Urinary bladder (tissue), 4 donors: ENCODE results near the gene STK32B. TPM values are rescaled to one million over a fixed set of nuclear protein-coding genes. Genes with fewer than 3 reads are reported as not detected.

Experiments
- DNase-seq: peaks from one replicate; pipeline ENCODE4 v3.0.0-alpha.2; 2015; ENCODE audit errors: extremely low spot score
- H3K27ac ChIP-seq: one replicate; pipeline ENCODE4 v1.5.1; 2013; ENCODE audit warnings: low read depth, mild to moderate bottlenecking, moderate library complexity
- H3K36me3 ChIP-seq: one replicate; pipeline ENCODE4 v1.6.1; 2013; ENCODE audit warnings: mild to moderate bottlenecking, moderate library complexity; ENCODE audit not compliant: insufficient read depth
- H3K4me1 ChIP-seq: one replicate; pipeline ENCODE4 v1.6.1; 2013; ENCODE audit warnings: mild to moderate bottlenecking, moderate library complexity; ENCODE audit not compliant: insufficient read depth
- H3K4me3 ChIP-seq: one replicate; pipeline ENCODE4 v1.5.1; 2013; ENCODE audit warnings: low read depth, low read length
- WGBS: extraction: QIAGEN DNeasy Blood & Tissue Kit; methylation state at CpG from one replicate; pipeline ENCODE4 v1.1.7; 2013; 5-methylcytosine and 5-hydroxymethylcytosine counted together
- polyA plus RNA-seq: library from polyadenylated mRNA; stranded (reverse); fragments of 200-250 nt; gene quantifications from one replicate; pipeline ENCODE4 v1.2.3, GENCODE V29; 2013
- total RNA-seq: library from RNA; depleted of rRNA; stranded (reverse); fragments of >200 nt; gene quantifications from one replicate; pipeline ENCODE4 v1.2.3, GENCODE V29; 2014
- donor health status: healthy with polysubstance abuse.
- donor health status: healthy.

The STK32B gene
- total and polyA plus RNA-seq, 2 donors = 2.1 to 12.1 TPM

DNA sequence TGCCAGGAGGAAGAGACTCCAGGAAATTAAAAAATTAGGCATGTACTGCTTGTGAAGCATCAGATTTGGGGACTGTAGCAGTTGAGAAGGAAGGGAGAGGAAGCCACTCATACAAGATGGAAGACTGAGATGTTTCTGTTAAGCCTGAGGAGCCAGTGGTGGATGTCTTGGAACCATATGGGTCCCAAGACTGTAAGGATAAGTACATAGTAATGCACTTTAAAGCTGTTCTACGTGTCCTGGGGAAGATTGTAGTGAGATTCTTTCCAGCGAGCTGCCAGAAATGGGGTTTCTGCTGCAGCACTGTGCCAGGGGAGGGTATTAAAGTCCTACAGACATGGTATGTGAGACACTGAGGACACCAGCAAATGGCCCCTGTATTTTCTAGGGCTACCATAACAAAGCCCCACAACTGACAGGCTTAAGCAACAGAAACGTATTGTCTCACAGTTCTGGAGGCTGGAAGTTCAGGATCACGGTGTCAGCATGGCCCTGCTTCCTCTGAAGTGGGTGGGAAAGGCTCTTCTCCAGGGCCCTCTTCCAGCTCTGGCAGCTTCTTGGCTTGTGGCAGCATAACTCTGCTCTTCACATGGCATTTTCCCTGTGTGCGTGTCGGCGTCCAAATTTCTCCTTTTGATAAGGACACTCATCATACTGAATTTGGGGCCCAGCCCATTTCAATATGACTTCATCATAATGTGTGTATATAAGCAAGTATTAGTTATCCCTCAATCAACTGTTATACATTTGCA is 352.6 kb downstream of the STK32B start:
- Histone ChIP-seq H3K27ac (no peak overlapping the region), H3K36me3 (no peaks in the 10 kb centered on the region), H3K4me1 (no peaks in the 10 kb centered on the region), H3K4me3 (no peak overlapping the region)
- 81% methylated on average over 7 of the region's 7 CpGs for WGBS
- no peak for DNase-seq

DNA sequence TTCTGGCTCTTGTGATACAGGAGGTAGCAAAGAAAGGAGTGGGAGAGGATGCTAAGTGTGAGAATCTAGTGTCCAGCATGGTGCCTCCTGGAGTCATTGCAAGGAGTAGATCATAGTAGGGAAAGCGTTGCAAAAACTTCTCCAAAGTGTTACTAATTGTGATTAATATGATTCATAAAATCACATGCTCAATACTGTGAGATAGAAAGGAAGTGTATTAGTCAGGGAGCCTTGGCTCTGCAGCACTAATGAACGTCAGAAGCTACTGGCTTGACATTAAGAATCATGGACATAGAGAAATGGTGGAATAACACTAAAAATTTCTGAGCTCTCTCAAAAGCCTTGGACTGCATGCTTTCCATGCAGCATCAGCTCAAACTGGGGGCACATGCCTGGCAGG is 358.0 kb downstream of the STK32B start:
- no peak overlapping the region for H3K4me3 ChIP-seq
- no peaks in the 10 kb centered on the region for H3K4me1 ChIP-seq
- DNase-seq = no peak
- H3K36me3 ChIP-seq = no peaks in the 10 kb centered on the region
- H3K27ac ChIP-seq = no peak overlapping the region
- WGBS = 73% methylated on average over 2 of the region's 2 CpGs

DNA sequence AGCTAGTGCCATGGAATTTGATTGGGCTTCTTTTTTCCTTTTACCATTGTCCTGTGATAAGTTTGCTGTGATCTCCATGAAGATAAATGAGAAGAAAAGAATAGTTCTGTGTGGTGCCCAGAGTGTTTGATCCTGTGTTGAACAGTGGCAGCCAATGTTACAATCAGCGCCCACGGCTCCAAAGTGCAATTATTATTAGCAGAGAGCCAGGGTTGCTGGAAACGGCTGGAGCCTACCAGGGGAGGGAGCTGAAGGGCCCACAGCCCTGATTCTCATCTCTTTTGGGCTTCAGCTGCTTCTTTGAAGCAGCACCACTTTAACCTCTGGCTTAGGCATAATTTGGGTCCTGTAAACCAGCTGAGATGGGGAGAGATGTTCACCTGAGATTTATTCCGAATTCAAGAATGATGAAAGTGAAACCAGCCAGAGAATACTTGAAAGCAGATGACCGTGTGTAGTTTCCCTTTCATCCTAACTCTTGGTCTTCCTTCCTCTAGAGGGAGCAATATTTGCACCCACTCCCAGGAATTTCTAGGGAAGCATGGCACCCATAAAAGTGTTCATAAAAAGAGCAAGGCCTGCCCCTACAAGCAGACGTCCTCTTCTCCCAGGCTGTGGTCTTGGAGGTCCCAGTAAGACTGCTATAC is 358.8 kb downstream of the STK32B start:
- DNase-seq = no peak
- Histone ChIP-seq H3K4me1 (no peaks in the 10 kb centered on the region), H3K4me3 (no peak overlapping the region), H3K27ac (no peak overlapping the region), H3K36me3 (no peaks in the 10 kb centered on the region)
- 71% methylated on average over 6 of the region's 6 CpGs for WGBS

DNA sequence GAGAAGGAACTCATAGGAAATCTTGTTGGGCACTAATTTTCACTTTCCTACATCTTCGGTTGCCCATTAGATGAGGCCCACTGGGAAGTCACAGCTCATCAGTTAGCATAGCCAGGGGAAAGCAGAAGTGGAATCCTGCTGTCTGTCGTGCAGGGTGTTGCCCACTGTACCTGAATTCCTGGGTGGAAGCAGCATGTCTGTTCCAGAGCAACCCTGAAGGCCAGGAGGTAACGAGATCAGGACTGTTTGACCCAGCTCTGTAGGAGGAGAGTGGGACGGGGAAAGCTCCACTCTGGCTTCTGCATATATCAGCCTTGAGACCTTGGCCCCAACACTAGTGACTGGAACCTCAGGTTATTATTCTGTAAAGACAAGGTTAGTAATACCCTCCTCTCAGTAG is 361.0 kb downstream of the STK32B start:
- no peak overlapping the region for H3K27ac ChIP-seq
- DNase-seq = no peak
- WGBS = 87% methylated on average over 4 of the region's 4 CpGs
- H3K36me3 ChIP-seq = no peaks in the 10 kb centered on the region
- H3K4me3 ChIP-seq = no peak overlapping the region
- H3K4me1 ChIP-seq = no peaks in the 10 kb centered on the region

DNA sequence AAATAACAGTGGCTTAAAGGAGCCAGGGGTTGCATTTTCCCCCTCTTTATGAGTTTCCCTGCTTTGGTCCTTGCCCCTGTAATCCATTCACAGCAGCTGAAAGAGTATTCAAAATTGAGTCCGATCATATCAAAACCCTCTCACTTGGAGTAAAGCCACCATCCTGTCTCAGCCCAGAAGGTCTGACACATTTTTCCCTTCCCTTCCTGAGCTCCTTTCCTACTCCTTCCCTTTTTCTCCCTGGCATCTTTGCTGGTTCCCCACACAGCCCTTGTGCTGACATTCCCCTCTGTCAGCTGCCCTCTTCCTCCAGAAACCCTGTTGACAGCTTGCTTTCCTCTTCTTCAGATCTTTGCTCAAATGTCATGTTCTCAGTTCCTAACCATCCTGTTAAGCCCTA is 361.5 kb downstream of the STK32B start:
- Histone ChIP-seq H3K4me1 (no peaks in the 10 kb centered on the region), H3K27ac (no peak overlapping the region), H3K4me3 (no peak overlapping the region), H3K36me3 (no peaks in the 10 kb centered on the region)
- DNase-seq = no peak
- 86% methylated on average over 1 of the region's 1 CpG for WGBS

DNA sequence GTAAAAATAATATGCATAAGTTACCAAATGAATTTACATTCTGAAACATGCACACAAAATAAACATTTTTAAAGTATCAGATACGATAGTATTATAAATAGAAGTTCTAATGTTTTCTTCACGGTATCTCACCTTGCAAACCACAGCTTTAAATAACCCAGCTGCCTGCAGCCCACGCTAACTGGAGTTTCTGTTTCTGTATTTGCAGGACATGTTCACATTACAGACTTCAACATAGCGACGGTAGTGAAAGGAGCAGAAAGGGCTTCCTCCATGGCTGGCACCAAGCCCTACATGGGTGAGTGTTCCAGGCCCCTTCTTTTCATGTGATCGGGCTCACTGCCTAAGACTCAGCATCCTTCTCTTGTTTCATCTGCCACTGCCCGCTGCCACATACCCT is 365.4 kb downstream of the STK32B start:
- Histone ChIP-seq H3K4me3 (no peak overlapping the region), H3K4me1 (no peaks in the 10 kb centered on the region), H3K36me3 (no peaks in the 10 kb centered on the region), H3K27ac (no peak overlapping the region)
- DNase-seq = no peak
- 80% methylated on average over 7 of the region's 7 CpGs for WGBS

DNA sequence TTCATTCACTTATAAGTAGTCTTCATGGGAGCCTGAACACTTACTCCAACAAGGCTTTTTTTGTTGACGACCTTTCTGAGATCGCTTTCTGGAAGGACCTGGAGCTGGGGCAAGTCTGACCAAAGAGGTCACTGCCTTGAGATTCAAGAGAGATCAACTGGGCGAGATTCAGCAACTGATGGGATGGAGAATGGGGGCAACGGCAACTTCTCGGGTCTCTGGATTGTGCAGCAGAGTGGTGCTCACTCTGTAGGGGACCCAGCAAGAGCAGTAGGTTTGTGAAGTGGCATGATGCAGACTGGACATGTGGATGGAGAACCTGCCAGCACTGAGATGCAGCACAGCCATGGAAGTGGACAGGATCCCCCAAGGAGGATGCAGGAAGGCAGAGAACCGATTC is 369.0 kb downstream of the STK32B start:
- no peak overlapping the region for H3K4me3 ChIP-seq
- no peaks in the 10 kb centered on the region for H3K36me3 ChIP-seq
- WGBS = 91% methylated on average over 6 of the region's 6 CpGs
- no peak overlapping the region for H3K27ac ChIP-seq
- H3K4me1 ChIP-seq = no peaks in the 10 kb centered on the region
- DNase-seq = no peak

DNA sequence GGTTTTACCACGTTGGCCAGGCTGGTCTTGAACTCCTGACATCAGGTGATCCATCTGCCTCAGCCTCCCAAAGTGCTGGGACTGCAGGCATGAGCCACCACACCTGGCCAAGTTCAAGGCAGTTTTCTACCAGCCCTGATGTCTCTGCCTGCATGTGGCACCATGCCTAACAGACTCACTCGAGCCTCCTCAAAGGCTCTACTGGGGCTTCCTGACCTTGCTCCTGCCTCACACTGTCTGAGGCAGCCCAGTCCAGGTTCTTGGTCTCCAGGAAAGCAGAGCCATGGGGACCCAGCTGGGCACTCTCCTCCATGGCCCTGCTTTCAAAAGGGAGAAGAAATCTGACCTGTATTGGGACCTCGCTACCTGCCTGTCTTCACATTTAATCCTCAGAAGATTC is 370.1 kb downstream of the STK32B start:
- WGBS = 85% methylated on average over 3 of the region's 3 CpGs
- no peaks in the 10 kb centered on the region for H3K36me3 ChIP-seq
- no peak overlapping the region for H3K4me3 ChIP-seq
- no peak for DNase-seq
- no peak overlapping the region for H3K27ac ChIP-seq
- H3K4me1 ChIP-seq = no peaks in the 10 kb centered on the region

DNA sequence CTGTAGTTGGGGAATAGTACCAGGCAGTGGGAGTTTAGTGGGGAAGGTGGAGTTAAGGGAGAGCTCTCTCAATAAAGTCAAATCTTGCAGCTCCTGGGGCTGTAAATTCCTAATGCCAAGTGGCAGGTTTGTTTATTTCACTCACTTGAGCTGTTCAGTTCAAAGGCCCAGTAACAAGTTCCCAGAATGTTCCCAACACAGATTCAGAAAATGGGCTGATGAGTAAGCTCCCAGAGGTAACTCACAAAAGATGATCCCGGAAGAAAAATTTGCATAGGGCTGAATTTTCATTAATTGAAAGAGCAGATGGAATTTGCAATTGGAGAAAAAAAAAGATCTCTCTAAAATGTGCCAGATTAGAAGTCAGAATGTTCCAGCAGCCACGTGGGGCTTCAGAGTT is 370.9 kb downstream of the STK32B start:
- no peak for DNase-seq
- Histone ChIP-seq H3K36me3 (no peaks in the 10 kb centered on the region), H3K4me1 (no peaks in the 10 kb centered on the region), H3K27ac (no peak overlapping the region), H3K4me3 (no peak overlapping the region)
- WGBS = 68% methylated on average over 2 of the region's 2 CpGs

DNA sequence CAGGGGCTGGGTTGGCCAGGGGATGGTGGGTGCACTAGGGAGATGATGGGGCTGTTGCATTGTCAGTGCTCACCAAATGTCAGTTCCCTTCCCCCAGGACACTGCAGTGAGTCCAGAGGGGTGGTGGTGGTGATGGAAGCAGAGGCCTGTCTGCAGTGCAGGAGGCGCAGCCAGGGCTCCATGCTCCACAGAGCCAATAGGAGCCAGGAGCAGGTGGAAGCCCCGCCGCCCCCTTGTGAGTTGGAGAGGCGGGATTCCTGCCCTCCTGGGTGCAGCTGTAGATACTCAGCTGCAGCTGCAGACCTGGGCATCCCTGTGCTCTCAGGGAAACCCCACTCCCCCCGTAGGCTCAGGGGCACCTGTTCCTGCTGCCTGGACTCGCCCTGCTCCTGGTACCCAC is 372.4 kb downstream of the STK32B start:
- Histone ChIP-seq H3K27ac (no peak overlapping the region), H3K4me3 (no peak overlapping the region), H3K4me1 (no peaks in the 10 kb centered on the region), H3K36me3 (no peaks in the 10 kb centered on the region)
- 93% methylated on average over 6 of the region's 6 CpGs for WGBS
- DNase-seq = no peak

DNA sequence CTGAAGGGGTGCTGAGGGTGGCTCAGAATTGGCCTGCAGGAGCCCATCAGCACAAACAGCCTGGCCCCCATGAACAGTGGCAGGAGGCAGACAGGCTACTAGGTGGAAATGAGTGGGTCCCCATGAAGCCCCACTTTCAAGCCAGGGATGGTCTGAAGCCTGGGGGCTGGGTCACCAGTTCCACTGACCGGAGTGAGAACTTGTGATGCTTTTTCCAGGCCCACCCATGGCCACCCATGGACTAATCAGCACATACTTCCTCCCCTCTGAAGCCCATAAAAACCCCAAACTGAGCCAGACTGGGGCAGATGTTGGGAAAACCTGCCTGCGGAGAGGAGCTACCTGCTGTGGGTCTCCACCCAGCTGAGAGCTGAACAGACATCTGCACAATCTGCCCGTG is 372.9 kb downstream of the STK32B start:
- no peak for DNase-seq
- 87% methylated on average over 3 of the region's 3 CpGs for WGBS
- Histone ChIP-seq H3K4me1 (no peaks in the 10 kb centered on the region), H3K4me3 (no peak overlapping the region), H3K27ac (no peak overlapping the region), H3K36me3 (no peaks in the 10 kb centered on the region)

DNA sequence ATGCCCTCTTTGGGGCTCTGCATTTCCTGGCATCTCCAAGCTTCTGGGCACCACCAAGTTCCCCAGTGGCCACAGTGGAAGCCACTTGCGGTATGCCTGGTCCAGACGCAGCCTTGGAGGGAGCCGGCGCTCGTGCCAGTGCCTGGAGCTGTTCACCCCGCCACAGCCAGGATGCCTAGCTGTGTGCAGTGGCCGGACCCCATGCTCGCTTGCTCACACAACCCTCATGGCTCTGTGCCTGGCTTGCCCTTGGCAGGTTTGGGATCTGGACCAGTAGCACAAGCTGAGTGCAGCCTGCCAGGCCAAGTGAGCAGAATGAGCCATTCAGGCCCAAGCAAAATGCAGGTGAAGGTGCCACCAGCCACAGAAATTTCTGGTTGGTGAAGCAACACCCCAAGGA is 373.6 kb downstream of the STK32B start:
- no peaks in the 10 kb centered on the region for H3K36me3 ChIP-seq
- WGBS = 95% methylated on average over 8 of the region's 8 CpGs
- no peak overlapping the region for H3K27ac ChIP-seq

DNA sequence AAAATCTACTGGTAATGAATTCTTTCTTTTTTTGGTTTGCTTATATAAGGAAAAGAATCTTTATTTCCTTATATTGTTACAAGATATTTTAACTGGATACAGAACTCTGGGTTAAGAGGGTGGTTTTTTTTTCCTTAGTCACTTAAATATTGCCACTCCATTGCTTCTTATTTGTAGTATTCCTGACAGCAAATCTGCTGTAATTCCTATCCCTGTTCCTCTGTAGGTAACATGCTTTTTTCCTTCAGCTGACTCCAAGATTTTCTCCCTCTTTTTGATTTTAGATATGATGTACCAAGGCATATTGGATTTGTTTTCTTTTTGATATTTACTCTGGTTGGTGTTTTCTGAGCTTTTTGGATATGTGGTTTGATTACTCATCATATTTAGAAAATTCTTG is 378.5 kb downstream of the STK32B start:
- Histone ChIP-seq H3K36me3 (no peaks in the 10 kb centered on the region), H3K4me1 (no peaks in the 10 kb centered on the region), H3K4me3 (no peak overlapping the region), H3K27ac (no peak overlapping the region)
- no peak for DNase-seq

More for the DNA sequence above, 373.6 kb downstream of the STK32B start:
- Histone ChIP-seq H3K4me1 (no peaks in the 10 kb centered on the region), H3K4me3 (no peak overlapping the region)
- DNase-seq = no peak

DNA sequence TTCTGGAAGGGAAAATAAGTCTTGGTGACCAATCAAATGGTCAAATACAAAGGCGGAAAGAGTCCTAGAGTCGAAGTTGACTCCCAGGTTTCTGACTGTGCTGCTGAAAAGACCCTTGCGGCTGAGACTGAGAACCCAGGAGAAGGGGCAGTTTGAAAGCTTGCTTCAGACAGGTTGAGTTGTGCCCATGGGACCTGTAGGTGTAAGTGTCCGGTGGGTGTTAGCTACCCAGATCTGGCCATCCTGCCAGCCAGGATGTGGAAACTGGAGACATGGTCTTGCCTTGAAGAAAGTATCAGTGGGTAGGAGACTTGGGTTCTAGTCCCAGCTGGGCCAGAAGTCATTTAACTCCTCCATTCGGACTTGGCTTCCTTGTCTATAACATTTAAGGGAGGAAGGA is 381.9 kb downstream of the STK32B start:
- H3K4me1 ChIP-seq = no peaks in the 10 kb centered on the region
- H3K27ac ChIP-seq = no peak overlapping the region
- no peaks in the 10 kb centered on the region for H3K36me3 ChIP-seq
- 91% methylated on average over 5 of the region's 5 CpGs for WGBS
- no peak overlapping the region for H3K4me3 ChIP-seq
- no peak for DNase-seq
